OCI-LY7 (cell line): Measurements from ENCODE around the gene IRF2BP2.

Experiments
- EZH2phosphoT487 ChIP-seq: fragments of 200-600 bp; sonication (generic); IDR thresholded peaks from 2 replicates; pipeline ENCODE4 v1.6.1; 2018; ENCODE audit warnings: low read depth, borderline replicate concordance, mild to moderate bottlenecking, mixed run types, antibody characterized with exemption, low read length, moderate library complexity, mixed read lengths
- TF ChIP-seq, protein P1 (sequence below): fragments of 200-600 bp; sonication (generic); conservative IDR thresholded peaks from 2 replicates; pipeline ENCODE4 v1.5.1; 2014; ENCODE audit warnings: mild to moderate bottlenecking, antibody characterized with exemption, low read length, moderate library complexity, mixed read lengths

DNA sequence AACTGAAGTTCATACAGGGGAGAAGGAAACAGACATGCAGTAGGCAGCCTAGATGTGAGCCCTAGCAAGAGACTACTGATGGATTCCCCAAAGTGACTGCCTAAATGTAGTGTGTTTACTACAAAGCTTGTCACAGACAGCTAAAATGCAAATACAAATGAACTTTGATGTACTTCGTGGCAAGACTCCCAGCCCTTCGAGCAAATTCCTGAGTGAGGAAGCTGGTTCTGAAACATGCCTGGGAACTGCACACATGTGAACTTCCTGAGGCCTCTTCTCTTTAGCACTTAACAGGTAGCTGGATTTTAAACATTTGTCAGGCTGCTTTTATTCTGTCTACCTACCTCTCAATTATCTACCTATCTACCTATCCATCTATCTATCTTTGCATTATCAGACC lies 6.7 kb upstream of the IRF2BP2 start:
- TF ChIP-seq, protein P1, sequence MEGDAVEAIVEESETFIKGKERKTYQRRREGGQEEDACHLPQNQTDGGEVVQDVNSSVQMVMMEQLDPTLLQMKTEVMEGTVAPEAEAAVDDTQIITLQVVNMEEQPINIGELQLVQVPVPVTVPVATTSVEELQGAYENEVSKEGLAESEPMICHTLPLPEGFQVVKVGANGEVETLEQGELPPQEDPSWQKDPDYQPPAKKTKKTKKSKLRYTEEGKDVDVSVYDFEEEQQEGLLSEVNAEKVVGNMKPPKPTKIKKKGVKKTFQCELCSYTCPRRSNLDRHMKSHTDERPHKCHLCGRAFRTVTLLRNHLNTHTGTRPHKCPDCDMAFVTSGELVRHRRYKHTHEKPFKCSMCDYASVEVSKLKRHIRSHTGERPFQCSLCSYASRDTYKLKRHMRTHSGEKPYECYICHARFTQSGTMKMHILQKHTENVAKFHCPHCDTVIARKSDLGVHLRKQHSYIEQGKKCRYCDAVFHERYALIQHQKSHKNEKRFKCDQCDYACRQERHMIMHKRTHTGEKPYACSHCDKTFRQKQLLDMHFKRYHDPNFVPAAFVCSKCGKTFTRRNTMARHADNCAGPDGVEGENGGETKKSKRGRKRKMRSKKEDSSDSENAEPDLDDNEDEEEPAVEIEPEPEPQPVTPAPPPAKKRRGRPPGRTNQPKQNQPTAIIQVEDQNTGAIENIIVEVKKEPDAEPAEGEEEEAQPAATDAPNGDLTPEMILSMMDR, result no peak
- TF ChIP-seq EZH2phosphoT487, result no peak
